Measurements from ENCODE around the gene TMEM63C.
"Not testable (repeated sequence)": the region's sequence is repeated elsewhere in the genome, so short reads cannot be mapped to it uniquely, and the experiment has no call there.

TMEM63C gene

GRCh38 chr14:77280921-77281320 is 99.3 kb downstream of the TMEM63C start:
- DNase-seq = not testable (repeated sequence)

- no peak for DNase-seq
Observed at GRCh38 chr14:77281852-77282410, 100.3 kb downstream of the TMEM63C start.

- DNase-seq = no peak
Observed at GRCh38 chr14:77284066-77284465, 102.5 kb downstream of the TMEM63C start.

GRCh38 chr14:77284466-77284865 is 102.9 kb downstream of the TMEM63C start:
- no peak for DNase-seq

- DNase-seq = no peak
Observed at GRCh38 chr14:77286576-77286975, 105.0 kb downstream of the TMEM63C start.

GRCh38 chr14:77290705-77291104 is 109.1 kb downstream of the TMEM63C start:
- no peak for DNase-seq

- no peak for DNase-seq
Observed at GRCh38 chr14:77296155-77296554, 114.6 kb downstream of the TMEM63C start.

- DNase-seq = no peak
Observed at GRCh38 chr14:77296906-77297305, 115.3 kb downstream of the TMEM63C start.

GRCh38 chr14:77299771-77300170 is 118.2 kb downstream of the TMEM63C start:
- DNase-seq = no peak

- peak; percentile 63 for DNase-seq
Observed at GRCh38 chr14:77301103-77301502, 119.5 kb downstream of the TMEM63C start.

- DNase-seq = peak; percentile 80
Observed at GRCh38 chr14:77302926-77303325, 121.3 kb downstream of the TMEM63C start.

- DNase-seq = peak; percentile 73
Observed at GRCh38 chr14:77303417-77304156, 122.0 kb downstream of the TMEM63C start.

GRCh38 chr14:77305696-77306095 is 124.1 kb downstream of the TMEM63C start:
- no peak for DNase-seq

GRCh38 chr14:77306416-77306815 is 124.8 kb downstream of the TMEM63C start:
- DNase-seq = no peak

- DNase-seq = no peak
Observed at GRCh38 chr14:77306851-77307496, 125.4 kb downstream of the TMEM63C start.

All from stimulated activated CD4-positive, alpha-beta T cell treated with anti-CD3 and anti-CD28 coated beads, Interleukin-1b, Interleukin-23, amount 100 ng/mL, for 48 hours (primary cell).